Liver (tissue), 9 donors: ENCODE measurements around the gene PHF23. TPM values are rescaled to one million over a fixed set of nuclear protein-coding genes. Genes with fewer than 3 reads are reported as not detected.

ENCODE experiments used
- DNase-seq: peaks from one replicate; pipeline ENCODE4 v3.0.0-alpha.2; 2017; ENCODE audit warnings: low spot score
- H3K27ac ChIP-seq, 2 donors: one replicate each; pipeline ENCODE4 v1.7.0; 2013; ENCODE audit warnings: inconsistent platforms in 2 of 2, low read length in 2 of 2, control low read depth in 1 of 2, low read depth in 1 of 2, mild to moderate bottlenecking in 1 of 2
- H3K27me3 ChIP-seq, 4 donors: one replicate each; pipeline versions ENCODE4 v1.6.1 to v1.7.0; 2013; ENCODE audit warnings: low read length in 3 of 4, inconsistent platforms in 1 of 4, mild to moderate bottlenecking in 1 of 4, moderate library complexity in 1 of 4; ENCODE audit not compliant: control insufficient read depth in 4 of 4, insufficient read depth in 4 of 4
- H3K36me3 ChIP-seq, 4 donors: one replicate each; pipeline versions ENCODE4 v1.6.1 to v1.7.0; 2013; ENCODE audit warnings: low read length in 3 of 4, mild to moderate bottlenecking in 3 of 4, low read depth in 1 of 4, moderate library complexity in 1 of 4; ENCODE audit not compliant: control insufficient read depth in 4 of 4, insufficient read depth in 3 of 4
- H3K4me1 ChIP-seq, 4 donors: one replicate each; pipeline versions ENCODE4 v1.6.1 to v1.7.0; 2013; ENCODE audit warnings: low read length in 3 of 4, mild to moderate bottlenecking in 3 of 4, moderate library complexity in 1 of 4; ENCODE audit not compliant: control insufficient read depth in 4 of 4, insufficient read depth in 4 of 4
- H3K4me3 ChIP-seq, 3 donors: one replicate each; pipeline versions ENCODE4 v1.6.1 to v1.7.0; 2013; ENCODE audit warnings: low read length in 3 of 3, control low read depth in 1 of 3, low read depth in 1 of 3, mild to moderate bottlenecking in 1 of 3
- H3K9ac ChIP-seq, 2 donors: one replicate each; pipeline ENCODE4 v1.7.0; 2013; ENCODE audit warnings: low read length in 2 of 2, mild to moderate bottlenecking in 2 of 2, moderate library complexity in 2 of 2, control low read depth in 1 of 2, low read depth in 1 of 2
- H3K9me3 ChIP-seq, 4 donors: one replicate each; pipeline versions ENCODE4 v1.6.1 to v1.7.0; 2013; ENCODE audit warnings: low read length in 3 of 4; ENCODE audit not compliant: control insufficient read depth in 4 of 4
- ATF3 ChIP-seq: IDR thresholded peaks from 2 replicates; pipeline ENCODE4 v1.6.1; 2016; ENCODE audit warnings: antibody characterized with exemption
- CTCF ChIP-seq: fragments of 150-350 bp; IDR thresholded peaks from 2 replicates; pipeline ENCODE4 v1.5.1; 2017; ENCODE audit warnings: improper control_type of control experiment, low read depth, low read length; ENCODE audit not compliant: missing input control
- EGR1 ChIP-seq, 2 donors: IDR thresholded peaks; 2 replicates each; pipeline ENCODE4 v1.6.1; 2016 to 2018; ENCODE audit warnings: antibody characterized with exemption in 2 of 2, low read depth in 2 of 2
- FOXA1 ChIP-seq: IDR thresholded peaks from 2 replicates; pipeline ENCODE4 v1.6.1; 2016; ENCODE audit warnings: antibody characterized with exemption
- FOXA2 ChIP-seq: IDR thresholded peaks from 2 replicates; pipeline ENCODE4 v1.6.1; 2016; ENCODE audit warnings: antibody characterized with exemption
- GABPA ChIP-seq, 2 donors: IDR thresholded peaks in 1 of 2; conservative IDR thresholded peaks in 1 of 2; 2 replicates each; pipeline ENCODE4 v1.6.1; 2016; ENCODE audit warnings: antibody characterized with exemption in 2 of 2, mild to moderate bottlenecking in 1 of 2, moderate library complexity in 1 of 2
- HNF4A ChIP-seq, 2 donors: conservative IDR thresholded peaks; 2 replicates each; pipeline ENCODE4 v1.6.1; 2016; ENCODE audit warnings: antibody characterized with exemption in 2 of 2, mild to moderate bottlenecking in 2 of 2
- HNF4G ChIP-seq: IDR thresholded peaks from 2 replicates; pipeline ENCODE4 v1.6.1; 2016; ENCODE audit warnings: antibody characterized with exemption
- JUND ChIP-seq, 2 donors: IDR thresholded peaks; 2 replicates each; pipeline ENCODE4 v1.6.1; 2016; ENCODE audit warnings: antibody characterized with exemption in 2 of 2
- MAX ChIP-seq: IDR thresholded peaks from 2 replicates; pipeline ENCODE4 v1.6.1; 2016; ENCODE audit warnings: antibody characterized with exemption
- NR2F2 ChIP-seq: IDR thresholded peaks from 2 replicates; pipeline ENCODE4 v1.6.1; 2016; ENCODE audit warnings: antibody characterized with exemption
- RAD21 ChIP-seq, 2 donors: IDR thresholded peaks; 2 replicates each; pipeline ENCODE4 v1.6.1; 2016; ENCODE audit warnings: antibody characterized with exemption in 2 of 2, mild to moderate bottlenecking in 2 of 2
- REST ChIP-seq: IDR thresholded peaks from 2 replicates; pipeline ENCODE4 v1.6.1; 2016; ENCODE audit warnings: antibody characterized with exemption, mild to moderate bottlenecking
- RXRA ChIP-seq, 2 donors: IDR thresholded peaks; 2 replicates each; pipeline ENCODE4 v1.6.1; 2017 to 2018; ENCODE audit warnings: antibody characterized with exemption in 2 of 2, mild to moderate bottlenecking in 1 of 2
- SP1 ChIP-seq: IDR thresholded peaks from 2 replicates; pipeline ENCODE4 v1.6.1; 2018; ENCODE audit warnings: antibody characterized with exemption, mild to moderate bottlenecking
- TAF1 ChIP-seq: conservative IDR thresholded peaks from 2 replicates; pipeline ENCODE4 v1.6.1; 2016; ENCODE audit warnings: antibody characterized with exemption, mild to moderate bottlenecking
- YY1 ChIP-seq: IDR thresholded peaks from 2 replicates; pipeline ENCODE4 v1.6.1; 2016; ENCODE audit warnings: antibody characterized with exemption, mild to moderate bottlenecking
- ZBTB33 ChIP-seq: IDR thresholded peaks from 2 replicates; pipeline ENCODE4 v1.6.1; 2016; ENCODE audit warnings: antibody characterized with exemption
- WGBS: extraction: QIAGEN DNeasy Blood & Tissue Kit; methylation state at CpG from one replicate; pipeline ENCODE4 v1.1.7; 2013; 5-methylcytosine and 5-hydroxymethylcytosine counted together
- polyA plus RNA-seq, 2 donors: library from polyadenylated mRNA; stranded (reverse) in 1 of 2; unstranded in 1 of 2; fragments of 200-250 nt in 1 of 2; fragments of >200 nt in 1 of 2; fragmentation: Nextera tagmentation in 1 of 2; extraction: Ambion mirVana in 1 of 2; gene quantifications; one replicate each; pipeline versions ENCODE4 v1.2.1 to v1.2.3, GENCODE V29; 2013 to 2015
- total RNA-seq, 2 donors: library from RNA; depleted of rRNA; stranded (reverse); fragments of >200 nt; gene quantifications; one replicate each; pipeline ENCODE4 v1.2.3, GENCODE V29; 2014
- donor health status: healthy.
- donor health status: healthy.
- donor health status: healthy.
- donor health status: healthy.
- donor health status: healthy.

Gene PHF23
- total and polyA plus RNA-seq, 4 donors, result 14.0 to 18.3 (median 15.2) TPM

GRCh38 chr17:7229504-7229903, 9.8 kb downstream of the PHF23 start:
- 97% methylated on average over 19 of the region's 19 CpGs for WGBS
- no peak overlapping the region for H3K4me3 ChIP-seq
- TF ChIP-seq HNF4A (conservative IDR thresholded peaks at IDR 0.05) (no peak), MAX (no peak), RAD21 (IDR thresholded peaks at IDR 0.05) (no peak), REST (no peak), ZBTB33 (no peak), JUND (IDR thresholded peaks at IDR 0.05) (no peak), ATF3 (no peak), GABPA (IDR thresholded peaks at IDR 0.05 in 1 of 2, conservative IDR thresholded peaks at IDR 0.05 in 1 of 2) (no peak), CTCF (no peak), TAF1 (no peak), FOXA2 (no peak), FOXA1 (no peak), HNF4G (no peak), YY1 (no peak), RXRA (IDR thresholded peaks at IDR 0.05) (no peak), EGR1 (IDR thresholded peaks at IDR 0.05; ENCODE audit: low read depth in 2 of 2) (no peak)
- peaks cover 13 to 54% (median 23%) of the 10 kb centered on the region in 4 donors for H3K36me3 ChIP-seq
- no peaks in the 10 kb centered on the region for H3K9me3 ChIP-seq
- no peaks in the 10 kb centered on the region for H3K27me3 ChIP-seq
- H3K27ac ChIP-seq, result no peak overlapping the region
- peaks cover 6 to 21% (median 16%) of the 10 kb centered on the region in 4 donors for H3K4me1 ChIP-seq
- no peak for DNase-seq
- H3K9ac ChIP-seq, result no peak overlapping the region

GRCh38 chr17:7228920-7229319, 10.3 kb downstream of the PHF23 start:
- Histone ChIP-seq H3K9ac (no peak overlapping the region), H3K4me1 (peaks cover 6 to 25% (median 19%) of the 10 kb centered on the region in 4 donors), H3K36me3 (peaks cover 17 to 58% (median 26%) of the 10 kb centered on the region in 4 donors), H3K27me3 (no peaks in the 10 kb centered on the region), H3K27ac (no peak overlapping the region), H3K9me3 (no peaks in the 10 kb centered on the region), H3K4me3 (no peak overlapping the region)
- DNase-seq, result no peak
- 88% methylated on average over 14 of the region's 14 CpGs for WGBS
- TF ChIP-seq JUND (IDR thresholded peaks at IDR 0.05) (no peak), RXRA (IDR thresholded peaks at IDR 0.05) (no peak), FOXA2 (no peak), NR2F2 (no peak), SP1 (no peak), TAF1 (no peak), FOXA1 (no peak), GABPA (IDR thresholded peaks at IDR 0.05 in 1 of 2, conservative IDR thresholded peaks at IDR 0.05 in 1 of 2) (no peak), ZBTB33 (no peak), MAX (no peak), EGR1 (IDR thresholded peaks at IDR 0.05; ENCODE audit: low read depth in 2 of 2) (no peak), YY1 (no peak), REST (no peak), RAD21 (IDR thresholded peaks at IDR 0.05) (no peak)
